Spleen (tissue), 11 donors: ENCODE results near the gene AGFG2. TPM values are rescaled to one million over a fixed set of nuclear protein-coding genes. Genes with fewer than 3 reads are reported as not detected.
A peak's percentile ranks its signal among the peaks of the same experiment; 100 is the strongest.

Experiments
- DNase-seq: peaks from one replicate; pipeline ENCODE4 v3.0.0-alpha.2; 2020
- H3K27ac ChIP-seq, 8 donors: fragments of 200-600 bp; sonication (generic) in 7 of 8; 1 replicate in 4 of 8; 2 replicates in 4 of 8; pipeline versions ENCODE4 v1.5.0 to v1.8.0; 2016 to 2021; ENCODE audit warnings: inconsistent platforms in 4 of 8, mild to moderate bottlenecking in 4 of 8, moderate library complexity in 1 of 8
- H3K27me3 ChIP-seq, 7 donors: fragments of 200-600 bp; sonication (generic) in 6 of 7; replicated peaks in 1 of 7; 1 replicate in 4 of 7; 2 replicates in 3 of 7; pipeline versions ENCODE4 v1.5.0 to v1.8.0; 2016 to 2021; ENCODE audit warnings: inconsistent platforms in 3 of 7, mild to moderate bottlenecking in 1 of 7
- H3K36me3 ChIP-seq, 6 donors: fragments of 200-600 bp; sonication (generic) in 5 of 6; 1 replicate in 4 of 6; 2 replicates in 2 of 6; pipeline versions ENCODE4 v1.5.0 to v1.8.0; 2016 to 2021; ENCODE audit warnings: inconsistent platforms in 2 of 6
- H3K4me1 ChIP-seq, 6 donors: fragments of 200-600 bp; sonication (generic) in 5 of 6; 1 replicate in 3 of 6; 2 replicates in 3 of 6; pipeline versions ENCODE4 v1.5.0 to v1.8.0; 2016 to 2021; ENCODE audit warnings: inconsistent platforms in 3 of 6
- H3K4me3 ChIP-seq, 8 donors: fragments of 200-600 bp; sonication (generic) in 7 of 8; 1 replicate in 4 of 8; 2 replicates in 4 of 8; pipeline versions ENCODE4 v1.5.0 to v1.8.0; 2016 to 2021; ENCODE audit warnings: inconsistent platforms in 4 of 8, mild to moderate bottlenecking in 4 of 8, moderate library complexity in 2 of 8
- H3K9me3 ChIP-seq, 8 donors: fragments of 200-600 bp; sonication (generic) in 7 of 8; 1 replicate in 4 of 8; 2 replicates in 4 of 8; pipeline versions ENCODE4 v1.5.0 to v1.8.0; 2016 to 2021; ENCODE audit warnings: inconsistent platforms in 4 of 8
- CTCF ChIP-seq, 11 experiments: fragments of 200-600 bp in 7 of 11; fragments of 450-650 bp in 4 of 11; sonication (generic) in 4 of 11; IDR thresholded peaks in 8 of 11; conservative IDR thresholded peaks in 3 of 11; 1 replicate in 7 of 11; 2 replicates in 4 of 11; pipeline versions ENCODE4 v1.4.0 to v1.8.0; 2016 to 2021; ENCODE audit warnings: antibody characterized with exemption in 11 of 11, inconsistent platforms in 4 of 11, mild to moderate bottlenecking in 1 of 11
- POLR2A ChIP-seq, 3 donors: fragments of 450-650 bp; IDR thresholded peaks; one replicate each; pipeline ENCODE4 v1.5.1; 2017; ENCODE audit warnings: antibody characterized with exemption in 3 of 3, mild to moderate bottlenecking in 1 of 3
- POLR2AphosphoS5 ChIP-seq, 3 donors: sonication (generic); formaldehyde crosslinking; IDR thresholded peaks; one replicate each; pipeline ENCODE4 v1.5.1; 2017; ENCODE audit warnings: antibody characterized with exemption in 3 of 3
- WGBS, 5 donors: extraction: QIAGEN DNeasy Blood & Tissue Kit in 3 of 5; methylation state at CpG; one replicate each; pipeline versions ENCODE4 v1.1.5 to v1.1.7; 2013 to 2018; 5-methylcytosine and 5-hydroxymethylcytosine counted together
- intact Hi-C: fragments of 100-400 bp; cut with DNase I; formaldehyde crosslinking; loops from one replicate; pipeline ENCODE4 v1.15.0; 2023; ENCODE audit warnings: low total_unique reads
- polyA plus RNA-seq, 3 donors: library from polyadenylated mRNA; stranded (reverse); fragments of 200-250 nt; gene quantifications; one replicate each; pipeline ENCODE4 v1.2.1, GENCODE V29; 2013
- total RNA-seq, 7 donors: library from RNA; depleted of rRNA in 3 of 7; stranded (reverse); fragments of >200 nt in 3 of 7; fragmentation: NEBNext Ultra II Directional in 4 of 7; extraction: Animal tissue kit (Norgen Biotek cat#: 25700) in 4 of 7; gene quantifications; one replicate each; pipeline versions ENCODE4 v1.1.0 to v1.2.1, GENCODE V29; 2016 to 2021
- donor health status: healthy with polysubstance abuse.
- donor health status: DM: no; HTN: no; CAD: no; lungs with moderate emphysema.
- donor health status: DM: no; HTN: no; CAD: no.
- donor health status: Bipolar disorder and iron deficiency.
- donor health status: healthy.
- donor health status: DM: no; HTN: no; CAD: no.
- donor health status: DM: yes; HTN: yes; CAD: no.

The AGFG2 gene
- total and polyA plus RNA-seq, 10 donors = 14.2 to 110 (median 51.4) TPM

- H3K4me1 ChIP-seq = peaks cover 7 to 26% (median 22%) of the 10 kb centered on the region in 6 donors
- peak; percentile 100 for DNase-seq
- 0 to 1% (median 0%) methylated on average over 48 to 61 of the region's 61 CpGs for WGBS, 5 donors
- peaks cover 0 to 21% (median 4%) of the 10 kb centered on the region in 6 donors for H3K36me3 ChIP-seq
- peak within 1 kb of the TSS; percentile 60 to 83 (median 66) for H3K4me3 ChIP-seq
- H3K27me3 ChIP-seq = no peaks in the 10 kb centered on the region
- intact Hi-C loops = loop anchor here (10.0 kb wide), 1 partner anchor 63 kb away; the partner anchor contains the start of gene GNB2
- TF ChIP-seq CTCF (IDR thresholded peaks at IDR 0.05 in 8 of 11, conservative IDR thresholded peaks at IDR 0.05 in 3 of 11) (peak in 2 of 11 experiments; percentile 17 to 22), POLR2AphosphoS5 (IDR thresholded peaks at IDR 0.05) (peak; percentile 91 to 97 (median 93)), POLR2A (IDR thresholded peaks at IDR 0.05) (peak in 2 of 3 donors; percentile 56 to 77)
- peak within 1 kb of the TSS; percentile 93 to 98 (median 95) for H3K27ac ChIP-seq
- no peaks in the 10 kb centered on the region for H3K9me3 ChIP-seq
Observed at GRCh38 chr7:100611983-100612729, 73.2 kb downstream of the AGFG2 start, which contains the start of gene MOSPD3. TSS of gene MOSPD3 (plus strand) at chr7:100612540. CDS start at chr7:100612792, 252 bp downstream.

- H3K9me3 ChIP-seq = no peaks in the 10 kb centered on the region
- WGBS, 5 donors = 4 to 7% (median 6%) methylated on average over 24 to 29 of the region's 29 CpGs
- H3K36me3 ChIP-seq = peaks cover 0 to 21% (median 4%) of the 10 kb centered on the region in 6 donors
- intact Hi-C loops = loop anchor here (10.0 kb wide), 1 partner anchor 62 kb away; the partner anchor contains the start of gene GNB2
- no peaks in the 10 kb centered on the region for H3K27me3 ChIP-seq
- peak overlapping the region; percentile 60 to 83 (median 66) for H3K4me3 ChIP-seq
- peaks cover 7 to 26% (median 22%) of the 10 kb centered on the region in 6 donors for H3K4me1 ChIP-seq
- TF ChIP-seq POLR2AphosphoS5 (IDR thresholded peaks at IDR 0.05) (no peak), CTCF (IDR thresholded peaks at IDR 0.05 in 8 of 11, conservative IDR thresholded peaks at IDR 0.05 in 3 of 11) (peak in 2 of 11 experiments; percentile 16 to 33), POLR2A (IDR thresholded peaks at IDR 0.05) (no peak)
- peak overlapping the region in 7 of 8 donors; percentile 93 to 98 (median 95) for H3K27ac ChIP-seq
- DNase-seq = no peak
Observed at GRCh38 chr7:100612730-100613390, 73.9 kb downstream of the AGFG2 start.

GRCh38 chr7:100613412-100614175 lies 74.6 kb downstream of the AGFG2 start:
- H3K4me1 ChIP-seq = peaks cover 7 to 26% (median 22%) of the 10 kb centered on the region in 6 donors
- H3K36me3 ChIP-seq = peaks cover 0 to 21% (median 4%) of the 10 kb centered on the region in 6 donors
- H3K27ac ChIP-seq = peak overlapping the region in 3 of 8 donors; percentile 94 to 98 (median 97)
- TF ChIP-seq CTCF (IDR thresholded peaks at IDR 0.05 in 8 of 11, conservative IDR thresholded peaks at IDR 0.05 in 3 of 11) = no peak
- no peak for TF ChIP-seq POLR2A (IDR thresholded peaks at IDR 0.05)
- TF ChIP-seq POLR2AphosphoS5 (IDR thresholded peaks at IDR 0.05) = no peak
- no peaks in the 10 kb centered on the region for H3K9me3 ChIP-seq
- H3K4me3 ChIP-seq = peak overlapping the region in 6 of 8 donors; percentile 63 to 83 (median 68)
- WGBS, 5 donors = 82 to 88% (median 84%) methylated on average over 13 of the region's 13 CpGs
- H3K27me3 ChIP-seq = no peaks in the 10 kb centered on the region
- DNase-seq = no peak
- intact Hi-C loops = loop anchor here (10.0 kb wide), 1 partner anchor 61 kb away; the partner anchor contains the start of gene GNB2
